Breast epithelium (tissue), 3 donors: ENCODE data around the gene HSH2D.

Experiments
- POLR2A ChIP-seq: fragments of 450-650 bp; IDR thresholded peaks from one replicate; pipeline ENCODE4 v1.6.1; 2016; ENCODE audit warnings: antibody characterized with exemption, mild to moderate bottlenecking, moderate library complexity
- TF ChIP-seq, protein P1 (sequence below), 3 donors: fragments of 450-650 bp; IDR thresholded peaks; one replicate each; pipeline ENCODE4 v1.5.1; 2016 to 2017; ENCODE audit warnings: antibody characterized with exemption in 3 of 3, mild to moderate bottlenecking in 3 of 3, moderate library complexity in 3 of 3

DNA sequence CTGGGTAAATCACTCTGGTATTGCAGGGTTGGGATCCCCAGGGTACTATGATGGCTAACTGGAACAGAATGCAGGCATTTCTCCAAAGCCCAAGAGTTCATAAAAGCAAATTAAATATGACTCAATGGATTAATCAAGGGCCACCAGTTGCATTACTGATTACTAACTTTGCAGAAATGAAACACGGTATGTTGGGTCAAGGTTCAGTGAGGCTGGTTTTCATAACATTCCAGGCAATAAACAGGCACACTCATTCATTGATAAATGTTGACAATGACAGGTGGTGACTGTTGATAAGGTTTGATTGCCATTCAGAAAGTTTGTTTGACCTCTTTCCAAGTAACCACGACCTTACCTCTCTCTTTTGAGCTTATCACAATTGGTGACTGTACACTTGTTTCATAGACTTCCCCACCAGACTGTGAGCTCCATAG is 53.7 kb downstream of the HSH2D start:
- no peak for TF ChIP-seq POLR2A
- TF ChIP-seq, protein P1, sequence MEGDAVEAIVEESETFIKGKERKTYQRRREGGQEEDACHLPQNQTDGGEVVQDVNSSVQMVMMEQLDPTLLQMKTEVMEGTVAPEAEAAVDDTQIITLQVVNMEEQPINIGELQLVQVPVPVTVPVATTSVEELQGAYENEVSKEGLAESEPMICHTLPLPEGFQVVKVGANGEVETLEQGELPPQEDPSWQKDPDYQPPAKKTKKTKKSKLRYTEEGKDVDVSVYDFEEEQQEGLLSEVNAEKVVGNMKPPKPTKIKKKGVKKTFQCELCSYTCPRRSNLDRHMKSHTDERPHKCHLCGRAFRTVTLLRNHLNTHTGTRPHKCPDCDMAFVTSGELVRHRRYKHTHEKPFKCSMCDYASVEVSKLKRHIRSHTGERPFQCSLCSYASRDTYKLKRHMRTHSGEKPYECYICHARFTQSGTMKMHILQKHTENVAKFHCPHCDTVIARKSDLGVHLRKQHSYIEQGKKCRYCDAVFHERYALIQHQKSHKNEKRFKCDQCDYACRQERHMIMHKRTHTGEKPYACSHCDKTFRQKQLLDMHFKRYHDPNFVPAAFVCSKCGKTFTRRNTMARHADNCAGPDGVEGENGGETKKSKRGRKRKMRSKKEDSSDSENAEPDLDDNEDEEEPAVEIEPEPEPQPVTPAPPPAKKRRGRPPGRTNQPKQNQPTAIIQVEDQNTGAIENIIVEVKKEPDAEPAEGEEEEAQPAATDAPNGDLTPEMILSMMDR (IDR thresholded peaks at IDR 0.05), result no peak
